Measurements from ENCODE around the gene ADGRD2. TPM values are rescaled to one million over a fixed set of nuclear protein-coding genes. Genes with fewer than 3 reads are reported as not detected.

Gene ADGRD2
- total RNA-seq, 1 experiment from 2014 or later = 1.5 TPM

DNA sequence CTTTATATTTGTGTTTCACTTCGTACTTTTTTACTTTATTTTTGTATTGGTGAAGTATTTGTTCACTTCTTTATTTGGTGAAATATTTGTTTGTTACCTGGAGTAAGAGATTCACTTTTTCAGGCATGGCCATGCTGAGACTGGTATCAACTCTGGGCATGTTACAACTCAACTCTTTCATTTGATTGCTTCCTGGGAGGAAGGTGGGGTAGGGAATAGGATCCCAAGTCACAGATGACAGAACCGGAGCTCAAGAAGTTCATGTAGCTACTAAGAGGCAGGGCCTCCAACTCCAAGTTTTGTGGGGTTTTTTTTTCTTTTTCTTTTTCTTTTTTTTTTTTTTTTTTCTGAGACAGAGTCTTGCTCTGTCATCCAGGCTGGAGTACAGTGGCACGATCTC lies 6.1 kb upstream of the ADGRD2 start:
- Histone ChIP-seq H3K4me2 (ENCODE audit: insufficient read depth, insufficient read length, low read length) (no peak overlapping the region), H3K18ac (ENCODE audit: insufficient read length, low read depth, low read length) (no peak overlapping the region), H3T11ph (ENCODE audit: low read length) (no peak overlapping the region), H4K91ac (ENCODE audit: insufficient read length, low read depth, low read length) (no peak overlapping the region), H3K4me1 (ENCODE audit: insufficient read depth, low read length) (no peaks in the 10 kb centered on the region), H2AK5ac (ENCODE audit: insufficient read length, low read length) (no peak overlapping the region), H2AFZ (ENCODE audit: low read length) (no peak overlapping the region), H3K79me2 (ENCODE audit: insufficient read depth, low read length) (no peaks in the 10 kb centered on the region), H2BK12ac (ENCODE audit: insufficient read length, low read depth, low read length) (no peak overlapping the region), H4K5ac (ENCODE audit: insufficient read length, low read depth, low read length) (no peak overlapping the region), H4K20me1 (ENCODE audit: control insufficient read depth, insufficient read depth, insufficient read length) (no peaks in the 10 kb centered on the region), H2BK15ac (ENCODE audit: low read depth, low read length) (no peak overlapping the region), H2BK5ac (ENCODE audit: insufficient read length, low read length) (no peak overlapping the region), H3K9me3 (ENCODE audit: control insufficient read depth, low read depth, low read length) (no peaks in the 10 kb centered on the region), H3K4ac (ENCODE audit: low read depth, low read length) (no peak overlapping the region), H4K8ac (replicated peaks; ENCODE audit: insufficient read length, low read depth, low read length) (no peak overlapping the region), H3K79me1 (ENCODE audit: insufficient read depth, low read depth, low read length, poor library complexity, severe bottlenecking) (no peaks in the 10 kb centered on the region), H3K27ac (ENCODE audit: insufficient read length, low read depth, low read length) (no peak overlapping the region), H3K14ac (ENCODE audit: insufficient read depth, low read length) (no peak overlapping the region), H2BK120ac (ENCODE audit: low read depth, low read length, poor library complexity, severe bottlenecking) (no peak overlapping the region), H2BK20ac (ENCODE audit: low read depth, low read length, poor library complexity, severe bottlenecking) (no peak overlapping the region), H3K23ac (ENCODE audit: insufficient read length, low read depth, low read length) (no peak overlapping the region), H3K27me3 (ENCODE audit: insufficient read depth, low read length) (no peaks in the 10 kb centered on the region), H3K23me2 (ENCODE audit: insufficient read length, low read depth, low read length, poor library complexity, severe bottlenecking) (no peaks in the 10 kb centered on the region), H3K56ac (ENCODE audit: insufficient read length, low read depth, low read length) (no peak overlapping the region), H3K9ac (ENCODE audit: extremely low read depth, insufficient read length, low read length) (no peak overlapping the region)
- Mint-ChIP-seq H3K36me3 (ENCODE audit: insufficient read depth in 1 of 3, low read depth in 3 of 3) (no peaks in the 10 kb centered on the region), H3K4me1 (peaks cover 3 to 5% of the 10 kb centered on the region in 2 experiments; a peak in 3 of 4 replicates), H3K27me3 (ENCODE audit: low read depth) (peaks cover 20% of the 10 kb centered on the region; the same call in 1 of the 2 replicates), H3K9me3 (peaks cover 0 to 2% of the 10 kb centered on the region in 2 experiments; a peak in 2 of 5 replicates), H3K27ac (no peak overlapping the region), H3K4me3 (no peak overlapping the region)
- WGBS (ENCODE audit: extremely low coverage, insufficient read length, low lambda C conversion rate) = no CpG with 5 or more reads among the region's 3 CpGs
- no peak for DNase-seq
- no peak for TF ChIP-seq CTCF (conservative IDR thresholded peaks at IDR 0.05)

All from H9 (cell line).